Endometrium (tissue), 2 donors: ENCODE results near the gene ARHGAP11A.
"Not testable (repeated sequence)": the region's sequence is repeated elsewhere in the genome, so short reads cannot be mapped to it uniquely, and the experiment has no call there.

ENCODE experiments used
- FAIRE-seq: peaks from 2 replicates; lab custom pipeline; 2012; peaks lifted over from hg19 to GRCh38; lab: Jason Lieb, UNC
- donor health status: control.
- donor health status: control.

The ARHGAP11A gene

GRCh38 chr15:32615051-32615870 is at the start of gene ARHGAP11A:
ARHGAP11A (plus strand) TSS chr15:32615504; CDS start chr15:32616212, 708 bp downstream.
- FAIRE-seq = not testable (repeated sequence)

- FAIRE-seq = peak; percentile 39
These were observed 46.3 kb upstream of the ARHGAP11A start for GRCh38 chr15:32568988-32569387.

- not testable (repeated sequence) for FAIRE-seq
These were observed 36.8 kb upstream of the ARHGAP11A start for GRCh38 chr15:32578482-32578881.

- FAIRE-seq = not testable (repeated sequence)
These were observed 29.5 kb upstream of the ARHGAP11A start for GRCh38 chr15:32585844-32586243.

- not testable (repeated sequence) for FAIRE-seq
These were observed 22.2 kb upstream of the ARHGAP11A start, which contains the start of gene GOLGA8N for GRCh38 chr15:32593151-32593550. GOLGA8N (plus strand) TSS chr15:32593456.

- not testable (repeated sequence) for FAIRE-seq
These were observed 5.8 kb upstream of the ARHGAP11A start for GRCh38 chr15:32609518-32609917.

GRCh38 chr15:32610719-32611118 is 4.6 kb upstream of the ARHGAP11A start:
- FAIRE-seq = peak; percentile 48

- FAIRE-seq = not testable (repeated sequence)
These were observed 623 bp upstream of the ARHGAP11A start for GRCh38 chr15:32614712-32615050.

GRCh38 chr15:32615871-32616426 is 645 bp downstream of the ARHGAP11A start:
- not testable (repeated sequence) for FAIRE-seq

- FAIRE-seq = no peak
These were observed 21.1 kb downstream of the ARHGAP11A start for GRCh38 chr15:32636410-32636809.

- no peak for FAIRE-seq
These were observed 21.7 kb downstream of the ARHGAP11A start for GRCh38 chr15:32636908-32637567.

- no peak for FAIRE-seq
These were observed 22.4 kb downstream of the ARHGAP11A start for GRCh38 chr15:32637704-32638103.

- FAIRE-seq = no peak
These were observed 26.3 kb downstream of the ARHGAP11A start, which contains the start of gene SCG5 for GRCh38 chr15:32641517-32642059. SCG5 (plus strand) TSS chr15:32641710; CDS start chr15:32643593, 1,883 bp downstream.

- FAIRE-seq = no peak
These were observed 27.5 kb downstream of the ARHGAP11A start for GRCh38 chr15:32642667-32643435.

- FAIRE-seq = no peak
These were observed 28.7 kb downstream of the ARHGAP11A start for GRCh38 chr15:32643907-32644445.

GRCh38 chr15:32646291-32646690 is 31.0 kb downstream of the ARHGAP11A start:
- FAIRE-seq = no peak

- no peak for FAIRE-seq
These were observed 34.0 kb downstream of the ARHGAP11A start for GRCh38 chr15:32649342-32649741.

GRCh38 chr15:32651229-32651837 is 36.0 kb downstream of the ARHGAP11A start:
- no peak for FAIRE-seq

- FAIRE-seq = no peak
These were observed 36.9 kb downstream of the ARHGAP11A start for GRCh38 chr15:32652178-32652577.

- FAIRE-seq = no peak
These were observed 40.8 kb downstream of the ARHGAP11A start for GRCh38 chr15:32656091-32656490.

- FAIRE-seq = no peak
These were observed 41.2 kb downstream of the ARHGAP11A start for GRCh38 chr15:32656496-32656895.
